Lung microvascular endothelial cell (primary cell): ENCODE results near the gene CASP4. TPM values are rescaled to one million over a fixed set of nuclear protein-coding genes. Genes with fewer than 3 reads are reported as not detected.
"Not testable (repeated sequence)": the region's sequence is repeated elsewhere in the genome, so short reads cannot be mapped to it uniquely, and the experiment has no call there.

ENCODE experiments used
- DNase-seq, 2 donors: peaks; one replicate each; pipeline versions ENCODE4 v3.0.0 to v3.0.0-alpha.2; 2010; ENCODE audit warnings: low read depth in 2 of 2
- total RNA-seq: library from RNA; depleted of rRNA; stranded (reverse); fragments of >200 nt; gene quantifications from 2 replicates; pipeline ENCODE4 v1.2.1, GENCODE V29; 2014

The CASP4 gene
- total RNA-seq = 162 and 200 TPM in 2 replicates

DNA sequence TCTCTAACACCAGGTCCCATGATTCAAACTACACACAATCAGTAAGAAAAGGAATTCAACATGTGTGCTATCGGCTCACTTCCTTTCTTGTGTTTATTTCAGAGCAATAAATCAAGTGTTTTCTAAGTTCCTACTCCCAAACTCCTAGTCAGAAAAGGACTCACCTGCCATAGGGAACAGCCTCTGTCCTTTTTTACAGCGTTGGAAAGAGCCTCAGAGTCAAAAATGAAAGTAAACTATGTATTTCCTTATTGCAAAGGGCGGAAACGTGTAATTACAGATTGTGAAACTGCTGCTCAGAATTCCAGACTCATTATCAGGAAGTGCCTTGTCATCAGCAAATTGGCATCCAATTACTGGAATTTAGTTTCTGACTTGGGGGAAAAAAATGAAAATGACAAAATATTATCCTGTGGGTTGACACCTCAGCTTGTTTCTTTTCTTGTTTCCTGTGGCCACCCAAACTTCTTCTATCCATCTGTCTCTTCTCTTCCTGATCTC is at the start of gene CASP4:
Gene CASP4, minus strand, starts transcription at position 220 of the 501 bp plus-strand sequence. Its CDS starts 49 bp downstream, at position 171.
- DNase-seq = peak; percentile 92 to 94

DNA sequence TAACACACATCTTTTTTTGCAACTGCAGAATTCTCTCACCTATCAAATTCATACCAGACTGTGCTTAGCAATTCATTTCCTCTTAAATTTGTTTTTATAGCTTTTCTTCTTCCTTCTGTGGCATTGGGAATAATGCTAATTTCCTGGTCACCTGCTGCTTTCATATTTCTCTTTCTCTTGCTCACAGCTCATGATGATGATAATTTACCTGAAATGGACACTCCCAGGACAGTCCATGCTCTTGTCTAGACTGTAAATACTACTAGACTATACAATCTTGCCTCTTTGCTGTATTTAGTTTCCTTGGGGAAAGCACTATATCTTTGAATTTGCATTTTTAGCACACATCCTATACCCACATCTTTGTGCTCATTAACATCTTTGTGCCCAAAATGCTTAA is 39.1 kb upstream of the CASP4 start:
- no peak for DNase-seq

DNA sequence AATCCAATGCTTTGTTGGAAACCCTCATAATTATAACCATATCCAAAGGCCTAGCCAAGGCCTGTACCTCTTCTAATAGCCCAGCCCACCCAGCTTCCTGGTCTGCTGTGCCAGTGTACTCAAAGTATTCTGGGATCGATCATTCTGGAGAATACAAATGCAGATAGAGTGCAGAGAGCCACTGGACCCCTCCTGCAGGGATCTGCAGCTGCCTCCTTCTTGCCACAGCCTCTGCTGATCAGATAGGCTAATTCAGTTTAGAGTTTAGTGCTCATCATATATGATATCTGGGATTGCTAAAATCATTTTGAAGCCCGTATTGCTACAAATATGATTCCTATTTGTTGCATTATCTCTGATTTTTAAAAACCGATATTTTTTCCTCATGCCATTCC is 37.1 kb upstream of the CASP4 start:
- DNase-seq = no peak

- peak; percentile 14 to 42 for DNase-seq
These were observed 35.6 kb upstream of the CASP4 start for GRCh38 chr11:105004021-105004420.

DNA sequence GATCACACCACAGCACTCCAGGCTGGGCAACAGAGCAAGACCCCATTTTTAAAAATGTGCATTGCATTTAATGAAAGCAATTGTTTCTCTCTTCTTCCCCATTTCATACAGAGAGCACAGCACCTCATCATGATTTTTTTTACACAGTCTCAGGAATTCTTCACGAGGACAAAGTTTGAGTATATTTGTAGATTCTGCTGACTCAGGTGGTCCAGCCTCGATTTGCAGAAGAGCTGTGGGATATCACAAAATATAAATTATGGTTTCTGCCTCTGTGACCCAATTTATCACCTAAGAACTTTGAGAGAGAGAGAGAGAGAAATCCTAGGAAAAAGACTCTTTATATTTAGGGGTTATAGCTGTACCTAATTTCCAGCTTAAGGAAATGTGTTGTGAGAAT is 34.8 kb upstream of the CASP4 start:
- no peak for DNase-seq

- peak; percentile 1 to 11 for DNase-seq
These were observed 32.4 kb upstream of the CASP4 start for GRCh38 chr11:105000797-105001196.

DNA sequence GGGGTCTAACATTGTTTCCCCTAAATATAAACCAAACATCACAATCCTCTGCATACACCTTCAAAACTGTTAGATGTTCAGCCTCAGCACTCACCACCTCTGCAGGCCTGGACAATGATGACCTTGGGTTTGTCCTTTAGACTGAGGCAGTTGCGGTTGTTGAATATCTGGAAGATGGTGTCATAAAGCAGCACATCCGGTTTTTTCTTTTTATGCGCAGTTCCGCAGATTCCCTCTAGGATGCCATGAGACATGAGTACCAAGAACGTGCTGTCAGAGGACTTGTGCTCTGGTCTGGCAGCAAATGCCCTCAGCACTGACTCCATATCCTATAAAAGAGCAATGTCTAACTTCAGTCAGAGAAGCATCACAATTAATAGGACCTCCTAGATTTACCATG is 31.8 kb upstream of the CASP4 start:
- DNase-seq = peak in 1 of 2 donors; percentile 11

GRCh38 chr11:104999721-105000120 is 31.3 kb upstream of the CASP4 start:
- DNase-seq = no peak

DNA sequence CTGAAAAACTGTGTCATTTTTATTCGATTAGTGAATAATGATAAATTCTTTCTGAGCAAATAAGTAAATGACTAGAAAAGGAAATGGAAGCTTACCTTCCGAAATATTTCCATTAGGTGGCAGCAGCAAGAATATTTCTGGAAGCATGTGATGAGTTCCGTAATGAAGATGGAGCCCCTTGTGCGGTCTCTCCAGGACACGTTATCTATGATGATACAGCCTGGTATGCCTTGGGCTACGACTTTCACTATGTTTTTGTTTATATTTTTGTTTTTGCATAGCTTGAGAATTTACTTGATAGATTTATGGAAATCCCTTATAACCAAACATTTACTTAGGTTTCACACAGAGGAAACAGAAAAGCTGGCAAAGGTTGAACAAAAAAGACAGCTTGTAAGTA is 28.9 kb upstream of the CASP4 start:
- DNase-seq = no peak

DNA sequence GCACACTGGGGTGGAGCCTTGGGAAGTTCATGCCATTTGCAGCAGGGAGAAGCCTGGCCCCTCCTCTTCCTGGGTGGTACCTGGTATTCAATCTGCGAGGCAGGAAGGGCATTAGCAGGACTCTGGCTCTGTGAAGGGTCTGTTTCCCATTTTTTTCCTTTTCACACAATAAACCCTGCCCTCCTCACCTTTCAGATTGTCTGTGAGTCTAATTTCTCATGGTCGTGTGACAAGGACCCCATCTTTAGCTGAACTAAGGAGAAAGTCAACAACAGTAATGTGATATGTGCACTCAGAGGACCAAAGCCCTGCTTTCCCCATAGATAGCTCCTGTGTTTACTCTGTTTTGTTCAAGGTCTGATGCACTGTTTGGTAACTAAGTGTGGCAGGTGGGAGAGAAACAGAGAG is 26.6 kb upstream of the CASP4 start:
- no peak for DNase-seq

- peak in 1 of 2 donors; percentile 80 for DNase-seq
These were observed 24.4 kb upstream of the CASP4 start for GRCh38 chr11:104992781-104993180.

DNA sequence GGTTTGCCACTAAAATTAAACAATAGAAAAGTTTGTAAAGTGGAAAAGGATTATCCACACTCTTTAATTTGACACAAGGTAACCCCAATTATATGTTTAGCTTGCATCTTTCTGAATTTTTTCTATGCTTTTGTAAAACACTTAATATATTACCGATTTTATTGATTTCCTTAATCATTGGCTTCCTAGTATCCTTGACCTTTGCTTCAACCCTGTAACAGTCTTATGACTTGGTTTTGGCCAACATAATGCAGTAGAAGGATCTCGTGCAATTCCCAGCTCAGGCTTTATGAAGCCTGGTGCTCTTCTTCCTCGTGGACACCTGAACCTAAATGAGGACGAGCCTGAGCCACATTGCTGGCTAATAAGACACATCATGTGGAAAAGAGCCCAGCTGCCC is 23.6 kb upstream of the CASP4 start:
- DNase-seq = no peak

GRCh38 chr11:104984808-104985207 is 16.4 kb upstream of the CASP4 start:
- DNase-seq = no peak

DNA sequence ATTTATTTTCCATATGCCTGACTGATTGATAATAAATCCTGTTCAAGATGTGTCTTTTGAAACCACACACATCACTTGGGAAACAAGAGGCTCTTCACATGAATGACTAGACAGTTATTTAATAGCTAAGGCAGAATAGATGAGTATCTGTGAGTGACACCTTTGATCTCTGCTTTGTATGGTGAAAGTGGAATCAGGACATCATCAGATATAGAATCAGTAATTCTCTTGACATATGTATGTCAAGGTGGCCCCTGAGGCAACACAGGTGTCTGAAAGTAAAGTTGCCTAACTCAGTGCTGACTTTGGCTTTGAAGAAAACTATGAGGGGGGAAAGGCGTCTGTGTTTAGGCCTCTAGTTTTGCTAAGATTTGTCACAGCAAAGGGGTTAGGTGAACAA is 11.5 kb upstream of the CASP4 start:
- DNase-seq = no peak

DNA sequence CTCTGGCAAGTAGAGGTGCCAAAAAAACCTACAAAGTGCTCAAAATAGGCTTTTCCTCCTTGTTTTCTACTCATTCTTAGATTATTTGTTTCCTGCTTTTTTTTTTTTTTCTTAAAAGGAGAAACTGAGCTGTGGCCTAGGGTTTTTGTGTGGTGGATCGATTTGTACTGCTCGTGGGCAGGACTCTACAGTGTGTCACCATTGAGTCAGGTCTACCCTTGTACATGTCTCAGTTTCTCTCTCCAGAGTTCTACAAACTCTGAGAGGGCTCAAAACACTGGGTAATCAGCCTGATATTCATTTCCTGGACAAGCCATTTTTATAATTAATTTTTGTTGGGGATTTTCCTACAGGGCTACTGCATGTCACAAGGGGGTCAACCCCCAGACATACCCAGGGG is 5.2 kb upstream of the CASP4 start:
- DNase-seq = no peak

- not testable (repeated sequence) for DNase-seq
These were observed 4.5 kb upstream of the CASP4 start for GRCh38 chr11:104972924-104973323.

- peak in 1 of 2 donors; percentile 42 for DNase-seq
These were observed 2.4 kb upstream of the CASP4 start for GRCh38 chr11:104970756-104971155.

GRCh38 chr11:104968856-104969776 is 742 bp upstream of the CASP4 start:
- DNase-seq = peak; percentile 67 to 81

DNA sequence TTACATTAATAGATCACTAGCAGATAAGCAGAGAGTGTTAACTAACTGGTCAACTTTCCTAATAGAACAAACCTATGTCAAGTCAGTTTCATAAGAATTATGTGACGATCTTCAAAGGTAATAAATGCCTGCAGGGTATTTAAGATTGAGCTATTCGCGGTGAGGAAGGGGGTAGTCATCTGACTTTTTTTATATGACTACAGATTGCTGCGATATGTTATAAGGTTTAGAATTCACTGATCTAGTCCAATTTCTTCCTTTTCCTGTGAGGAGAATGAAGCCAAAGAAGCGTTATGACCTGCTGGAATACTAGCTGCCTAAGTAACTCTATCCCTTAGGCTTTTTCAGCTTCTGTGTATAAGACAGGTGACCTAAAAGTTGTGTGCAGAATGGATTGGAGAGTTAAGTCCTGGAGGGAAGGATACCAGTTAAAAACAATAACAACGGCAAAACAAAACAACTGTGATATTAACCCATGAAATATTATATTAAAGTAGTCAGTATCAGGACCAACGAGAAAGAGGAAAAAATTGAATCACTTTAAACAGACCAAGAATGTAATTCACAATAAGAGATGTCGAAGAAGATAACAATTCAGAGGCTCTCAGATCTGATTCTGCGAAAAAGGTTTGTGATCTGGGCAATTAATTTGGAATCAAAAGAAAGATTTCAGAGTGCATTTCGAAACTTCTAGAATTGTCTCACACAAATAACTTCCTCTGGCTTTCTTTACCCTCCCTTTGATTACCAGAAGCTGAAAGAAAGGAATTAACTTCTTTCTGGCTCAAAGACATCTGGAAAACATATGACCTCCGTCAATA is 630 bp downstream of the CASP4 start:
- DNase-seq = peak; percentile 43 to 49

DNA sequence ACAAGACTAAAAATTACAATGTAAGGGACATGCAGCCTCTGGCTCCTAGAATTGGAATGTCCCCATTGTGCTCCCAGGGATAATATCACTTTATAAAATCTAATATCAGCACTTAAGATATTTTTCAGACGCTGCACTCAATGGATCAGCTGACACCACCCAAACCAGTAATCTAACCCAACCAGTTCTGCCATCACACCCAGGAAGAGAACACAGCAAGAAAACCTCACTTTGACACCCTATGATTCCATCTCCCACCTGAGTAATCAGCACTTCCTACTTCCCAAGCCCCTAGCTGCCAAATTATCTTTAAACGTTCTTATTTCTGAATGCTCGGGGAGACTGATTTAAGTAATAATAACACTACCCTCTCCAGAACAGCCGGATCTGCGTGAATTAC is 2.6 kb downstream of the CASP4 start:
- DNase-seq = no peak

DNA sequence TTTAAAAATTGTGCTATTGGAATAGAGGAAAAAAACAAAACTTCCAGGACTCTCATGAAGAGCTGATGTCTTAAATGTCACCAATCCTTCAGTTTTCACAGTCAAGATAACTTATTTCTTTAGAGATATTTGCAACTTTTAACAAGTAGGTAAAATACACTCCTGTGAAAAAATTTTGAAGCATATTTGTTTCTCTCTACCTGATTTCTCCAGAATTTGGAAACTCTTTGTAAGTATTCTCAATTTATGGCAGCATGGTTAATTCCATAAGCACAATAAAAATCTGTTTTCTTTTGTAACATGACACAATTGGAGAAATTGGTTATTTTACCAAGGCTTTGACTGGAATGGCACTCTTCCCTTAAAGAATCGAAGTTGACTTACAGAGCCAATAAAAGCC is 4.1 kb downstream of the CASP4 start:
- no peak for DNase-seq

- DNase-seq = no peak
These were observed 5.5 kb downstream of the CASP4 start for GRCh38 chr11:104962852-104963251.
